Measurements from ENCODE around the gene HCRTR1.

The HCRTR1 gene

GRCh38 chr1:31668303-31668883 is 50.9 kb downstream of the HCRTR1 start:
- DNase-seq, result no peak

GRCh38 chr1:31669433-31669785 is 51.9 kb downstream of the HCRTR1 start:
- no peak for DNase-seq

GRCh38 chr1:31669786-31670592 is 52.5 kb downstream of the HCRTR1 start:
- no peak for DNase-seq

- no peak for DNase-seq
Measured at GRCh38 chr1:31670593-31670964, 53.1 kb downstream of the HCRTR1 start.

- no peak for DNase-seq
Measured at GRCh38 chr1:31671147-31671546, 53.7 kb downstream of the HCRTR1 start.

- DNase-seq, result no peak
Measured at GRCh38 chr1:31671561-31672201, 54.2 kb downstream of the HCRTR1 start.

- DNase-seq, result no peak
Measured at GRCh38 chr1:31672986-31673385, 55.5 kb downstream of the HCRTR1 start.

GRCh38 chr1:31673433-31673832 is 55.9 kb downstream of the HCRTR1 start:
- DNase-seq, result no peak

- DNase-seq, result no peak
Measured at GRCh38 chr1:31674626-31675025, 57.1 kb downstream of the HCRTR1 start.

GRCh38 chr1:31675161-31675560 is 57.7 kb downstream of the HCRTR1 start:
- no peak for DNase-seq

GRCh38 chr1:31675756-31676155 is 58.3 kb downstream of the HCRTR1 start:
- DNase-seq, result no peak
